Medulla oblongata (tissue), 1 donor: ENCODE results near the gene COA5.
"Not testable (repeated sequence)": the region's sequence is repeated elsewhere in the genome, so short reads cannot be mapped to it uniquely, and the experiment has no call there.

ENCODE experiments used
- DNase-seq: peaks from one replicate; pipeline ENCODE4 v3.0.0-alpha.2; 2015; ENCODE audit errors: extremely low spot score

Gene COA5

GRCh38 chr2:98606431-98606830, 1.9 kb downstream of the COA5 start:
- no peak for DNase-seq

GRCh38 chr2:98605076-98605475, 3.2 kb downstream of the COA5 start:
- no peak for DNase-seq

- DNase-seq: no peak
Measured at GRCh38 chr2:98604547-98604946, 3.8 kb downstream of the COA5 start.

GRCh38 chr2:98601532-98602132, 6.7 kb downstream of the COA5 start:
- no peak for DNase-seq

- no peak for DNase-seq
Measured at GRCh38 chr2:98598781-98599428, 9.4 kb downstream of the COA5 start.

GRCh38 chr2:98594665-98595064, 13.6 kb downstream of the COA5 start:
- DNase-seq: not testable (repeated sequence)

GRCh38 chr2:98592565-98592964, 15.7 kb downstream of the COA5 start:
- DNase-seq: no peak

- no peak for DNase-seq
Measured at GRCh38 chr2:98589489-98589888, 18.8 kb downstream of the COA5 start.

GRCh38 chr2:98588880-98589431, 19.4 kb downstream of the COA5 start:
- no peak for DNase-seq

- DNase-seq: no peak
Measured at GRCh38 chr2:98586551-98587140, 21.7 kb downstream of the COA5 start.

GRCh38 chr2:98585386-98585785, 22.9 kb downstream of the COA5 start:
- no peak for DNase-seq

GRCh38 chr2:98583816-98584618, 24.3 kb downstream of the COA5 start:
- no peak for DNase-seq

- DNase-seq: no peak
Measured at GRCh38 chr2:98583276-98583675, 25.0 kb downstream of the COA5 start.

- no peak for DNase-seq
Measured at GRCh38 chr2:98582523-98582922, 25.8 kb downstream of the COA5 start.

GRCh38 chr2:98580656-98581284, 27.5 kb downstream of the COA5 start:
- DNase-seq: no peak

GRCh38 chr2:98579926-98580325, 28.4 kb downstream of the COA5 start:
- DNase-seq: no peak

GRCh38 chr2:98578231-98578630, 30.1 kb downstream of the COA5 start:
- DNase-seq: no peak

- DNase-seq: no peak
Measured at GRCh38 chr2:98577313-98577712, 31.0 kb downstream of the COA5 start.

- DNase-seq: no peak
Measured at GRCh38 chr2:98576666-98577312, 31.5 kb downstream of the COA5 start.

GRCh38 chr2:98573426-98573825, 34.9 kb downstream of the COA5 start:
- no peak for DNase-seq

- DNase-seq: no peak
Measured at GRCh38 chr2:98572676-98573075, 35.6 kb downstream of the COA5 start.
